Activated CD8-positive, alpha-beta memory T cell treated with anti-CD3 and anti-CD28 coated beads, Interleukin-2, amount 50 U/mL, for 1 hour (primary cell): ENCODE measurements around the gene CASP4.
"Not testable (repeated sequence)": the region's sequence is repeated elsewhere in the genome, so short reads cannot be mapped to it uniquely, and the experiment has no call there.

Source experiments
- DNase-seq: peaks from one replicate; pipeline ENCODE4 v3.0.0-alpha.2; 2020; ENCODE audit errors: extremely low read depth

The CASP4 gene

DNA sequence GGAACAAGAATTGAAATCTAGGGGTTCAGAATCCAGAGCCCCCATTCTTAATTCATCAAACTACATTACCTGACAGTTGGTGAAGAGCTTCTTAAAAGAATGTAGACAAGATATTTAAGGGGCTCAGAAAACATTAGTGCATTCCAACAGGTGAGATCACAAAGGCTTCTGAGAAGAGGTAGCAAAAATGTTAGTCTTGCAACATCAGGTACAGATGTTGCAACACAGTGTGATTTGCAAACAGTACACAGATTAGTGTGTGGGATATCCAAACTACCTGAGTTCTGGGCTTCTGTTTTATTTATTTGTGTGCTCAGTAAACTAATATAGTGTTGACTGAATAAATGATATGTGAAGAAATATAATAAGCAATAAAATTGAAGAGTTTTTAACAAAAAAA lies 11.8 kb downstream of the CASP4 start:
- DNase-seq, result no peak

DNA sequence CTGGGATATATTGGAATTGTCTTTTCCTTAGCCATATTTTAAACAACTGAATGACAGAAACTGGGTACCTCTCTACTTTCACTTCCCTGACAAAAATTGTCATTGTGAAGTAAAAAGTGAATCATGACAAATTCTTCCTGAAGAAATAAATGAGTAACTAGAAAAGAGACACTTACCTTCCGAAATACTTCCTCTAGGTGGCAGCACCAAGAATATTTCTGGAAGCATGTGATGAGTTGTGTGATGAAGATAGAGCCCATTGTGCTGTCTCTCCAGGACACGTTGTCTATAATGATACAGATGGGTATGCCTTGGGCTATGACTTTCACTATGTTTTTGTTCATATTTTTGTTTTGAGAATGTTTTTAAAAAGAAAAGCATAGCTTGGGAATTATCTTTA lies 21.5 kb downstream of the CASP4 start:
- no peak for DNase-seq

DNA sequence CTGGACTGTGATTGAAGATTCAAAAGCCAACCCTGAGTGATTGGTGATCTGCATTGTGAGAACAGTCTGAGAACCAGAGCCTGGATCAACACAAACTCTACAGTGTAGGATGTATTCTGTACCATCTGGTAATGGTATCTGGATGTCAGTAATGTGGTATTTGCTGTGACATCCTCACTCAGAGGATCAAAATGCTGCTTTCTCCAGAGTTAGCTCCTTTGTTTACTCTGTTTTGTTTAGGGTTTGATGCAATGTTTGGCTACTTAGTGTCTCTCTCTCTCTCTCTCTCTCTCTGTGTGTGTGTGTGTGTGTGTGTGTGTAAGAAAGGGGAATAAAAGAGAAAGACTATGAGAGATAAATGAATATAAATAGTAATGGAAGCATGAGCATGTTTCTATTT lies 24.3 kb downstream of the CASP4 start:
- no peak for DNase-seq

DNA sequence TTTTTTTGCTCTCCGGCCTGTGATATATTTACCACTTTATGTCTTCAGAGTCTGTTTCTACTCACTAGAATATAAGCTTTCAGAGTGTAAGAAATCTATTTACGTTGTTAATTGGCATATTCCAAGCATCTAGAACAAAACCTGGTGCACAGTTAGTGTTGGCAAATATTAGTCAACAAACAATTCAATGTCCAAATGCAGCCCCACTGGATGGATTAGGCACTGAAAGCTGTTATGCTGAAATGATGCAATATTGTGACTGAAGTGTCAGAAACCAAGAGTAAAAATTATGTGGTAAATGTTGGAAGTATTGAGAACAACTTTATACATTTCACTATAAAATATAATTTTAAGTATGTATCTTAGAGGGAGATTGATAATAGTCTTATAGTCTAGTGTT lies 24.8 kb downstream of the CASP4 start:
- no peak for DNase-seq

DNA sequence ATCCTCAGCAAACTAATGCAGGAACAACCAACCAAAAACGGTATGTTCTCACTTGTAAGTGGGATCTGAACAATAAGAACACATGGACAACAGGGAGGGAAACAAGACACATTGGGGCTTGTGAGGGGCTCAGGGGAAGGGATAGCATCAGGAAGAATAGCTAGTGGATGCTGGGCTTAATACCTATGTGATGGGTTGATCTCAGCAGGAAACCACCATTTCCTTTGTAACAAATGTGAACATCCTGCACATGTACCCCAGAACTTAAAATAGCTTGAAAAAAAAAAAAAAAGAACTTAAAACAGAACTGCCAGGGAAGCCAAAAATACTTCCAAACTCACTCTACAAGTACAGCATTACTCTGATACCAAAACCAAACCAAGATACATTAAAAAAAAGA lies 33.8 kb downstream of the CASP4 start:
- no peak for DNase-seq

DNA sequence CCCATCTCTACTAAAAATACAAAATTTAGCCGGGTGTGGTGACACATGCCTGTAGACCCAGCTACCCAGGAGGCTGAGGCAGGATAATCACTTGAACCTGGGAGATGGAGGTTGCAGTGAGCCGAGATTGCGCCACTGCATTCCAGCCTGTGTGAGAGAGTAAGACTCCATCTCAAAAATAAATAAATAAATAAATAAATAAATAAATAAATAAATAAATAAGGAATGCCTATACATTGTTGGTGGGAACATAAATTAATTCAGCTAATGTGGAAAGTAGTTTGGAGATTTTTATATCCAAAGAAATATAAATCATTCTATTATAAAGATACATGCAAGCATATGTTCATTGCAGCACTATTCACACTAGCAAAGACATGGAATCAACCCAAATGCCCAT lies 34.3 kb downstream of the CASP4 start:
- not testable (repeated sequence) for DNase-seq

DNA sequence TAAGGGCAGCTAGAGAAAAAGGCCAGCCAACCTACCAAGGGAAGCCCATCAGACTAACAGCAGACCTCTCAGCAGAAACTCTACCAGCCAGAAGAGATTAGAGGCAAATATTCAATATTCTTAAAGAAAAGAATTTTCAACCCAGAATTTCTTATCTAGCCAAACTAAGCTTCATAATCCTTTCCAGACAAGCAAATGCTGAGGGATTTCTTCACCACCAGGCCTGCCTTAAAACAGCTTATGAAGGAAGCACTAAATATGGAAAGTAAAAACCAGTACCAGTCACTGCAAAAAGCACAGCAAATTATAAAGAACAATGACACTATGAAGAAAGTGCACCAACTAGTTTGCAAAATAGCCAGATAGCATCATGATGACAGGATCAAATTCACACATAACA lies 39.6 kb downstream of the CASP4 start:
- DNase-seq, result no peak

DNA sequence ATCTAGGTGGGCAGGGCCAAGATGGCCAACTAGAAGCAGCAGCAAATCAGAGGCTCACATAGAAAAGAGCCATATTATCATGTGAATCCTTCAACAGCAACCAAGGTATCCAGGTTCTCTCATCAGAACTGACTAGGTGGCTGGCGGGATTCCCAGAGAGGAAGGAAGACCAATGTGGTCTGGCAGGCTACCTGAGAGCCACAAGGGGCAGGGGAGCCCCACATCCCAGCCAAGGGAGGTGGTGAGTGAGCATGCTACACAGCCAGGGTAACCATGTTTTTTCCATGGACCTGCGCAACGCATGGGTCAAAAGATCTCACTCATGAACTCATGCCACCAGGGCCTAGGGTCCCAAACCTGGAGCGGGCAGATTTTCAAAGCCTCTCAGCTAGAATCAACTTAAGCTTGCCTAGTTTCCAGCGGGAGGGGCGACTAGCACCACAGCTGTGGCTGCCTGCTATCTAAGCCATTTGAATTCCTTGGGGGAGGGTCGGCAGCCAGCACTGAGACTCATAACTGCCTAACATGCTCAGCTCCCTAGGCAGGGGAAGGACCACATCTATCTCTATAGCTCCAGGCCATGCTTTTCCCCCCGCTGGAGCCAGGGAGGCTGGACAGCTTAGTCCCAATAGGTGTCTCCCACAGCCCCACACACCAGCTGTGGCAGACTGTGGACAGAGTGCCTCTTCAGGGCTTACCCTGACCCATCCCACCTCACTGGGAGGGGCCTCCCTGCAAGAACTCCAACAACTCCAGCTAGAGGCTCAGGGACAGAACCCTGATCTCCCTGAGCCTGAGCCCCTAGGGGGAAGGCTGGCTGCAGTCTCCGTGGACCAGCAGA lies 41.4 kb downstream of the CASP4 start:
- no peak for DNase-seq

DNA sequence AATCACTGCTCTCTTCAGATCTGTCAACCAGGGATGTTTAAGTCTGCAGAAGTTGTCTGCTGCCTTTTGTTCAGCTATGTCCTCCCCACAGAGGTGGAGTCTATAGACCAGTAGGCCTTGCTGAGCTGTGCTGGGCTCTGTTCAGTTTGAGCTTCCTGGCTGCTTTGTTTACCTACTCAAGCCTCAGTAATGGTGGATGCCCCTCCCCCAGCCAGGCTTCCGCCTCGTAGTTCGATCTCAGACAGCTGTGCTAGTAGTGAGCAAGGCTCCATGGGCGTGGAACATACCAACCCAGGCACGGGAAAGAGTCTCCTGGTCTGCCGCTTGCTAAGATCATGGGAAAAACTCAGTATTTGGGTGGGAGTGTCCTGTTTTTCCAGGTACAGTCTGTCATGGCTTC lies 42.5 kb downstream of the CASP4 start:
- no peak for DNase-seq

DNA sequence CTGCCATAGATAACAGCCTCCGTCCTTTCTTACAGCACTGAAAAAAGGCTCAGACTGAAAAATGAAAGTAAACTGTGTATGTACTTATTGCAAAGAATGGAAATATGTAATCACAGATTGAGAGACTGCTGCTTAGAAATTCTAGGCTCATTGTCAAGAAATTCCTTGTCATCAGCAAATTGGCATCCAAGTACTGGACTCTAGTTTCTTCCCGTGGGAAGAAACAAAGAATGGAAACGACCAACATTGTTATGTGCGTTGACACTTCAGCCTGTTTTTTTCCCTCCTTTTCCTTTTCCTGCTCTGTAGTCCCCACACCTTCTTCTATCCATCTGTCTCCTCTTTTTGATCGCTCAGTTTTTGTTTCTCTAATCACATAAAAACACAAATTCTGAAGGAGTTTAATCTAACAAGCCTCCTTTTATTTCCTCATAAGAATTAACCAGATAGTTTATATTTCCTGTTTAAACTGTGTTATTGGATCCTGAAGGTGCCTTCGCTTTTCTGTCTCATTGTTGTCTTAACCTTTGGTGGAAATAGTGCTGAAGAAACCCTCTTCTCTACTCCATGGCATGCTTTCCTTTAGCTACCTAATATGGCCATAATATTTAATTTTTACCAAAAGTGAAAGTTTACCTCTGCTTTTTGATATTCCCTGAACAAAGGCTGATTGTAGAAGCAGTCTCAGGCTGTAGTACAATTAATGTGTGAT lies 50.1 kb downstream of the CASP4 start:
- DNase-seq, result no peak

DNA sequence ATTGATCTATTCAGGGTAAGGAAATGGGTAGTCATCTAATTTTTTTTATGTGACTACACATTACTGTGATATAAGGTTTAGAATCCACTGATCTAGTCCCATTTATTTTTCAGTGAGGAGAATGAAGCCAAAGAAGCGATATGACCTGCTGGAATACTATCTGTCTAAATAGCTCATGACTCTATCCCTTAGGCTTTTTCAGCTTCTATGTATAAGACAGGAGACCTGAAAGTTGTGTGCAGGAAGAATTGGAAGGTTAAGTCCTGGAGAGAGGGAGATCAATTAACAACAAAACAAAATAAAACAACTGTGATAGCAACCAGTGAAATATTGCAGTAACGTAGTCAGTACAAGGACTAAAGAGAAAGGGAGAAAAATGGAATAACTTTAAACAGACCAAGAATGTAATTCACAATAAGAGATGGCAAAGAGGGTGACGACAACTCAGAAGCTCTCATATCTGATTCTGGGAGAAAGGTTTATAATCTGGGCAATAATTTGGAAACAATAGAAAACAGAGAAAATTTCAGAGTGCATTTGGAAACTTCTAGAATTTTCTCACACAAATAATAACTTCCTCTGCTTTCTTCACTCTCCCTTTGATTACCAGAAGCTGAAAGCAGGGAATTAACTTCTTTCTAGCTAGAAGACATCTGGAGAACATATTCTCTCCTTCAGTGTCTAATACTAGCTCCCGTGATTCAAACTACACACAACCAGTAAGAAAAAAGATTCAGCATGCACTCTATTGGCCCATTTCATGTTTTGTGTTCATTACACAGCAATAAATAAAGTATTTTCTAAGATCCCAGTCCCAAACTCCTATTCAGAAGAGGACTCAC lies 50.9 kb downstream of the CASP4 start:
- DNase-seq, result no peak

DNA sequence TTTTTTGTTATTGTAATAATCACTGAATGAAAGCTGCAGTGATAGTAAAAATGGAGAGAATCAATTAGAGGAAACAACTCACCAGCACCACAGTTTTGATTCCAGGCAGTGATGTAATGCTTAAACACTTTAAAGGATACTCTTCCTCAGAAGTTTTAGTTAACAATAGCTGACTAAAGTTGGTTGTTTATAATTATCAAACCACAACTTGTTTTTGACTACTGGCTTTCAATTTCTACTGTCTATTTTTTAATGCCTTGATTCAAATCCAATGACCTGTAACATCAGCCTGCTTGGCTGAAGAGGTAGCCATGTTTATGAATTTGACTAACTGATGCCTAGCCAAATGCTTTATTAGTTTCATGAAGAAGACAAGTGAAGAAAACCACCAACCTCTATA lies 51.9 kb downstream of the CASP4 start:
- no peak for DNase-seq

DNA sequence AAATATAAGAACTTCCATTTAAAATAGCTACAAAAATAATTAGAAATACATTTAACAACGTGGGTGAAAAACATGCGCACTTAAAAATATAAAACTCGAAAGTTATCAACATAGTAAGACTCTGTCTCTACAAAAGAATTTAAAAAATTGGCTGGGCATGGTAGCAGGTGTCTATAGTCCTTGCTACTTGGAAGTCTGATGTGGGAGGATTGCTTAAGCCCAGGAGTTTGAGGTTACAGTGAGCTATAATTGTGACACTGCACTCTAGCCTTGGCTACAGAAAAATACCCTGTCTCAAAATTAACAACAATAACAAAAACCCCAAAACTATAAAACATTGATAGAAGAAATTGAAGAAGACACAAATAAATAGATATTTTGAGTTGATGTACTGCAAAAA lies 56.3 kb downstream of the CASP4 start:
- no peak for DNase-seq

DNA sequence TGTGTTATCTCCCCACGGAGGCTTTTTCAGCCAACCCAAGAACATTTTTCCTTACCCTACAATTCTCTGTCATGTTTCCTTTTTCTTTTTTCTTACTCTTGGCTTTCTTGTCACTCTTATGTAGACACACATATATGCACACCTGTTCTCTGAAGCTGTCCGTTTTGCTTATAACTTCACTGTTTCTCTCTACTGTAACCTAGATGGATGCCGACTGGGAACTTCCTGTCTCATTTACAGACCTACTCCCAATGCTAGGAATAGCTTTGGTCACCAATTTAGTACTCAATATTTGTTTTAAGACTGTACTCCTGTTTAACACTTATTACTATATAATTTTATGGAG lies 60.2 kb downstream of the CASP4 start:
- no peak for DNase-seq

DNA sequence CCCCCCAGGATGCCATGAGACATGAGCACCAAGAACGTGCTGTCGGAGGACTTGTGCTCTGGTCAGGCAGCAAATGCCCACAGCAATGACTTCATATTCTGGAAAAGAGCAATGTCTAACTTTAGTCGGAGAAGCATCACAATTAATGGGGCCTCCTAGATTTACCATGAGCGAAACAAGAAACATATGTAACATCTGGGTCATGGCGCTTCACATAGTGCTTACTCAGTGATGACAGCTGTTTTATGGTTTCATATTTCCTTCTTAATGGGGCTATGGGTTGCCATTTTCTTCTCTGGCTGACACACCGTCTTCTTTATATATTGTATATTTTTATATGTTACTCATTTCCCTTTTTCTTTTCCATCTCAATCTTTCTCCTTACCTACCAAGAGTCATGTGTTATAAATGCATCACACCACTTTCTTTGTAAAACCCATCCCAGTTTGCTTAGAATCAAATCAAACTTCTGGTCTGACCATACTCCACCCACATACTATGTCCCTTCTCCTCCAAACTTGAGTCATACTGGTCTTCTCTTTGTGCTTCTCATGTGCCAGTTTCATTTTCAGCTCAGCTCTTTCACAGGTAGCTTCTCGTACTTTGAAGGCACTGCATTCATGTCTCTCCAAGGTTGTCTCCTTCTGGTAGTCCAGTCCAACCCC lies 60.7 kb downstream of the CASP4 start:
- DNase-seq, result no peak

DNA sequence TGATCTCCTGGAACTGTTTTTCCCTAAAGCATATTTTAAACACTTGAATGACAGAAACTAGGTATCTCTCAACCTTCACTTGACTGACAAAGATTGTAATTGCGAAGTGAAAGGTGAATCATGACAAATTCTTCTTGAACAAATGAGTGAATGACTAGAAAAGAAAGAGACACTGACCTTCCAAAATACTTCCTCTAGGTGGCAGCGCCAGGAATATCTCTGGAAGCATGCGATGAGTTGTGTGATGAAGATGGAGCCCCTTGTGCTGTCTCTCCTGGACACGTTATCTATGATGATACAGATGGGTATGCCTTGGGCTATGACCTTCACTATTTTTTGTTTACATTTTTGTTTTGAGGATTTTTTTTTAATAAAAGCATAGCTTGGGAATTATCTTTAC lies 63.1 kb downstream of the CASP4 start:
- no peak for DNase-seq

DNA sequence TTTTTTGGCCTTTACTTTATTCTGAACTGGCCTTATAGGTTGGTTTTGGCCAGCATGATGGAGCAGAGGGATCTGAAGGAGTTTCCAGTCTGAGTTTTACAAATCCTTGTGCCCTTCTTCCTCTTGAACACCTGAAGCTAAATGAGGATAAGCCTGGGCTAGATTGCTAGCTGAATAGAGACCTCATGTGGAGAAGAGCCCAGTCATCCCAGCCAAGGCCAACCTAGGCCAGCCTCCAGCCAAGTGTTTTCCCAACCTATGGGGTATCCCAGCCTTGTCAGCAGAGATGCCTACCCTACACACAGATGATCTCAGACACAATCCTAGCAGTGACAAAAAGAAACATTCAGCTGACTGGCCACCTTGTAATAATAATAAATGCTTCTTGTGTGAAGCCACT lies 69.1 kb downstream of the CASP4 start:
- DNase-seq, result no peak

DNA sequence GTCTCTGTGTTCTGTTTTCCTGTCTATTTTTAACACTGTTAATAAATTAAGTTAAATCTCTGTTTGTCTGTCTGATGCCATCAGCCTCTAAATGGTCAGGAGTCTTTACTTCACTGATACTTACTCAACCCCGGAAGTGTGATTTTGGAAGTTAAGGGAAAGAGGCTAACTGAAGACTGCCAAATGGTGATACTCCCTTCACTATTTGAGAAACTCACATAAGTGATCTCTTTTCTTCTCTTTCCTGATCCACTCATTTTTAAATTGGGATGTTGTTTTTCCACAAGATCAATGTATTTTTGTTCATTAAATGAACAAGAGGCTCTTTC lies 69.7 kb downstream of the CASP4 start:
- DNase-seq, result no peak

DNA sequence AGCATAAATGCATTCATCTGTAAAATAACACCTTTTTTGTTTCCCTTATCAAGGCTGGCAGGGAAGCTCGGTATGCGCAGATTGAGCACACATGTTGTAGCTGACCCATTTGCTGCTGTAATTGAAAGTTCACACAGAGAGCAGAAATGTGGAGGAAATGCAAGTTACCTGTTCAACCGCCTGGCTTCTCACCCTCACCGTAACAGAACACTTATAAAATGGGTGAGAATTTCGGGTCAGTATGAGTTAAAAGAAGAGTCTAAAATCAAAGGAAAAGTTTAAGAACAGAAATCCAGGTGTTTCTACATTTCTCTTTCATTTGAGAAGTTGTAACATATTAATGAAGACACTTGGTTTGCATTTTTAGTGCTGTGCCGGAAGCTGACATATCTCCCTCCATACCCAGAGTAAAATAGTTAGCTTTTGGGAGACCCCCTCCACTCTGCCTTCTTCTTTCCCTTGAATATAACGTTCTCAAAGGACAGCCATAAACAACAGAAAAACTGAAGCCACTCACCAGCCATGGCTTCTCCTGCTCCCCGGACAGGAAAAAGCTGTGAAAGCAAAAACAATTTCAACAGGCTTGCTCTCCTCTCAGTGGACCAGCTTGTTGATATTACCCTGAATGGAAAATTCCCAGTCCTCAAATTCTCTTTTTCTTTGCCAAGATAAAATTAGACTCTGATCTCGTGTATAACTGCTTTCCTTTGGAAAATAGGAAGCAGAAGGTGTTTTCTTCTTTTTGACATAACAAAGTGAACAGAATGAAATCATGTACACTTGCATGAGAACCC lies 70.3 kb downstream of the CASP4 start, which contains the start of gene CASP12:
Gene CASP12, minus strand, starts transcription at position 570 of the 794 bp plus-strand sequence.
- no peak for DNase-seq

DNA sequence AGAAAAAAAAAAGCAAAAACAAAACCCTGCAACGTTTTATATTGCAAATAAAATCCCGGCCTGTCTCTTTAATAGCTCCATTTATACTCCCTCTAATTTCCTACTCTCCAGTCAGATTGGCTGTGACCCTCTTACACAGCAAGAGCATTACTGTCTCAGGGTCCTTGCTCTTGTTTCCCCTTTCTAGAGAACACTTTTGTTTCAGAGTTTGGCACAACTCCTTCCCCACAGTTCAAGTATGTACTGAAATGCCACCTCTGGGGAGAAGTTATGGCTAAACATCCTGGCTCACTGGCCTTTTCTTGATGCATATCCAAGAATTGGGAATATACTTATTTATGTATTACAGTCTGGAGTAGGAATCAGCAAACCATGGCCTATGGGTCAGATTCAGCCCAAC lies 72.7 kb downstream of the CASP4 start:
- no peak for DNase-seq

DNA sequence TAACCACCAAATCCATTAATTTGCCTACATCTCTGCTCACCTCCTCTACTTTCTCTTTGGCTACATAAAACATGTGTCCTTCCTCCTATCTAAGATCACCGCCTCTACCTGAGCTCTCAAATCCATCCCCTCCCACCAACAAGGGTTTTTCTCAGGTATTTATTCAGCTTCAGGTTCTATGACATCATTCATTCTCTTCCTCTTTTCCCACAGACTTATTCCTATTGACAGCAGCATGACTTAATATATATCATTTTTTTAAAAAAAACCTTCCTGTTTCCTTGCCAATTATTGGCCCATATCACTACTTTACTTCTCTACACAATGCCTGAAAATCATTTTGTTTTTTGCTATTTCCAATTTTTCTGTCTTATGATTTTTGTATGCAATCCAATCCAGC lies 74.5 kb downstream of the CASP4 start:
- no peak for DNase-seq
